AG04449 (cell line): ENCODE results near the gene GLT1D1.

Experiments used
- CTCF ChIA-PET: fragments of 350-600 bp; formaldehyde crosslinking; extraction: SDS; loops from one replicate; lab custom pipeline; 2021; ENCODE audit warnings: antibody characterized with exemption; lab: Yijun Ruan, JAX
- POLR2A ChIA-PET: fragments of 400-600, 350-600 bp; formaldehyde crosslinking; extraction: SDS; loops from one replicate; lab custom pipeline; 2020; ENCODE audit warnings: antibody characterized with exemption, inconsistent platforms; lab: Yijun Ruan, JAX
- DNase-seq: peaks from one replicate; pipeline ENCODE4 v3.0.0-alpha.2; 2010; ENCODE audit warnings: low read depth, low spot score
- H3K4me3 ChIP-seq: 2 replicates; pipeline ENCODE4 v1.5.1; 2011; ENCODE audit warnings: low read depth, mild to moderate bottlenecking, control low read depth, low read length
- TF ChIP-seq, protein P1 (sequence below): IDR thresholded peaks from one replicate; pipeline ENCODE4 v1.5.1; 2011; ENCODE audit warnings: mild to moderate bottlenecking, moderate library complexity, low read length, control low read depth, inconsistent platforms; ENCODE audit not compliant: insufficient read depth; ENCODE audit errors: missing control alignments

Gene GLT1D1

DNA sequence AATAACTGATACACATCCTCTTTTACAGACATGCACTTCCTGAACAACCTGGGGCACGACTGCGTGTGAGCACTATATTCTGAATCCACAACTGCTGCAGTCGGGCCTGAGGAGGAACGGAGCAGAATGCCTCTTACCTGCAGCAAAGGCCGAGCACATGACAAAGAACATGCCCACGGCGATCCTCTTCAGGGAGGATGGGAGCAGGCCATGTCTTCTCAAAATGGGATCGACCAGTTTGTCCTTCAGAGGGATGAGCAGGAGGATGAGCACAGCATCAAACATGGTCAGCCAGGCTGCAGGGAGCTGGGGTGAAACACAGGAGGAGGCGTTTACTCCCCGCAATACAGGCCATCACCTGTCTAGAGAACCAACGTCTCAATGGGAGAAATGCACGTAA lies 44.6 kb upstream of the GLT1D1 start:
- DNase-seq: no peak
- CTCF ChIA-PET: no interaction called here
- TF ChIP-seq, protein P1, sequence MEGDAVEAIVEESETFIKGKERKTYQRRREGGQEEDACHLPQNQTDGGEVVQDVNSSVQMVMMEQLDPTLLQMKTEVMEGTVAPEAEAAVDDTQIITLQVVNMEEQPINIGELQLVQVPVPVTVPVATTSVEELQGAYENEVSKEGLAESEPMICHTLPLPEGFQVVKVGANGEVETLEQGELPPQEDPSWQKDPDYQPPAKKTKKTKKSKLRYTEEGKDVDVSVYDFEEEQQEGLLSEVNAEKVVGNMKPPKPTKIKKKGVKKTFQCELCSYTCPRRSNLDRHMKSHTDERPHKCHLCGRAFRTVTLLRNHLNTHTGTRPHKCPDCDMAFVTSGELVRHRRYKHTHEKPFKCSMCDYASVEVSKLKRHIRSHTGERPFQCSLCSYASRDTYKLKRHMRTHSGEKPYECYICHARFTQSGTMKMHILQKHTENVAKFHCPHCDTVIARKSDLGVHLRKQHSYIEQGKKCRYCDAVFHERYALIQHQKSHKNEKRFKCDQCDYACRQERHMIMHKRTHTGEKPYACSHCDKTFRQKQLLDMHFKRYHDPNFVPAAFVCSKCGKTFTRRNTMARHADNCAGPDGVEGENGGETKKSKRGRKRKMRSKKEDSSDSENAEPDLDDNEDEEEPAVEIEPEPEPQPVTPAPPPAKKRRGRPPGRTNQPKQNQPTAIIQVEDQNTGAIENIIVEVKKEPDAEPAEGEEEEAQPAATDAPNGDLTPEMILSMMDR: no peak
- POLR2A ChIA-PET: no interaction called here
- no peak overlapping the region for H3K4me3 ChIP-seq

GRCh38 chr12:128810182-128811127 lies 42.8 kb upstream of the GLT1D1 start:
- TF ChIP-seq, protein P1: no peak
- no peak overlapping the region for H3K4me3 ChIP-seq
- ChIA-PET POLR2A (interaction anchor here (1.7 kb wide), 1 partner anchor 14 kb away, joined by 10 read pairs; the partner anchor contains the start of gene SLC15A4), CTCF (no interaction called here)
- no peak for DNase-seq

DNA sequence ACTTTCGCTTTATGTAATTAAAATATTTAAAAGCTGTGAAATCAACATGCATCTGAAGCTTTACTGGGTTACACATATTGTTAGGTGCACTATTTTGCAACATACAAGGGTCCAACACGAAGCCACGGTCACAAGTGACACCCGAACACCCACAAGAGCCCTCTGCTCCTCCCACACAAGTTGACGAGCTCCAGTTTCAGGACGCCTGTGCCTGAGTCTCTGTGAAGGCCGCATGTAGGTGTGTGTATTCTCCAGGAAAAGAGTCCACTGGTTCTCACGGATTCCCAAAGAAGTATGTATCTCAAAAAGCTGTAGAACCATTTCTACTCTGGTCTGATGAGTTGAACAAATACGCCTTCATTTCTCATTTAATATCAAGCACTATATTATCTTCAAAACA lies 41.5 kb upstream of the GLT1D1 start:
- POLR2A ChIA-PET: no interaction called here

GRCh38 chr12:128813392-128813791 lies 39.9 kb upstream of the GLT1D1 start:
- ChIA-PET POLR2A (no interaction called here), CTCF (interaction anchor here (0.9 kb wide), 1 partner anchor 14 kb away, joined by 3 read pairs; no protein-coding TSS in a partner anchor)
- H3K4me3 ChIP-seq: no peak overlapping the region
- DNase-seq: no peak
- TF ChIP-seq, protein P1: no peak

More for the DNA sequence above, 41.5 kb upstream of the GLT1D1 start:
- TF ChIP-seq, protein P1: no peak
- DNase-seq: no peak
- CTCF ChIA-PET: no interaction called here
- H3K4me3 ChIP-seq: no peak overlapping the region

DNA sequence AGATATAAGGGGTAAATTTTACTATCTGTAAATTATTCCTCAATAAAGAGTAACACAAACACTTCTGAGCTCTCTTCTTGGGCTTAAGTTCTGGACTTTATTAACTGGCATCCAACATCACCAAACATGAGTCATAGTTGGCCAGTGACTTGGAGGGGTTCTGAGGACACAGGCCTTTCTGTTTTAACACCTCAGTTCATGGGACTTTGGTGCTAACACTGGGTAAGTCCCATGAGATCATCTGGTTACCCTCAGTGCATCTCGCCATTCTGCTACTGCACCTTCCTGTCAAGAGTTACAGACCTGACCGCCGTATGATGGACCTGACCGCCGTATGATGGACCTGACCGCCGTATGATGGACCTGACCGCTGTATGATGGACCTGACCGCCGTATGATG lies 39.4 kb upstream of the GLT1D1 start:
- ChIA-PET CTCF (interaction anchor here (0.9 kb wide), 1 partner anchor 15 kb away, joined by 3 read pairs; no protein-coding TSS in a partner anchor), POLR2A (no interaction called here)
- TF ChIP-seq, protein P1: no peak
- no peak for DNase-seq
- no peak overlapping the region for H3K4me3 ChIP-seq
